DMS114 treated with DMSO at 0.1 percent for 48 hours (cell line): ENCODE results near the gene TSPAN32.
"Not testable (repeated sequence)": the region's sequence is repeated elsewhere in the genome, so short reads cannot be mapped to it uniquely, and the experiment has no call there.

Experiments used
- DNase-seq: peaks from one replicate; lab custom pipeline; 2025; ENCODE audit not compliant: unreplicated experiment; lab: John Stamatoyannopoulos, UW

TSPAN32 gene

GRCh38 chr11:2332569-2332968 lies 30.8 kb downstream of the TSPAN32 start:
- not testable (repeated sequence) for DNase-seq

GRCh38 chr11:2333486-2334205 lies 31.8 kb downstream of the TSPAN32 start:
- not testable (repeated sequence) for DNase-seq

GRCh38 chr11:2335286-2335685 lies 33.5 kb downstream of the TSPAN32 start:
- DNase-seq = not testable (repeated sequence)

- DNase-seq = not testable (repeated sequence)
Measured at GRCh38 chr11:2338760-2339159, 36.9 kb downstream of the TSPAN32 start.

GRCh38 chr11:2342557-2342956 lies 40.7 kb downstream of the TSPAN32 start:
- DNase-seq = no peak

- no peak for DNase-seq
Measured at GRCh38 chr11:2342981-2343380, 41.2 kb downstream of the TSPAN32 start.

GRCh38 chr11:2343502-2343901 lies 41.7 kb downstream of the TSPAN32 start:
- DNase-seq = no peak

GRCh38 chr11:2345050-2345449 lies 43.2 kb downstream of the TSPAN32 start:
- no peak for DNase-seq

GRCh38 chr11:2346014-2346413 lies 44.2 kb downstream of the TSPAN32 start:
- DNase-seq = no peak

GRCh38 chr11:2346586-2347307 lies 44.9 kb downstream of the TSPAN32 start:
- DNase-seq = no peak

GRCh38 chr11:2347308-2347830 lies 45.6 kb downstream of the TSPAN32 start:
- no peak for DNase-seq

- DNase-seq = no peak
Measured at GRCh38 chr11:2348986-2349385, 47.2 kb downstream of the TSPAN32 start.

GRCh38 chr11:2351701-2352100 lies 49.9 kb downstream of the TSPAN32 start:
- no peak for DNase-seq

- no peak for DNase-seq
Measured at GRCh38 chr11:2352420-2352819, 50.6 kb downstream of the TSPAN32 start.

- no peak for DNase-seq
Measured at GRCh38 chr11:2355000-2355644, 53.3 kb downstream of the TSPAN32 start.

- DNase-seq = no peak
Measured at GRCh38 chr11:2357246-2357645, 55.4 kb downstream of the TSPAN32 start.

- not testable (repeated sequence) for DNase-seq
Measured at GRCh38 chr11:2357651-2358050, 55.8 kb downstream of the TSPAN32 start.

- DNase-seq = no peak
Measured at GRCh38 chr11:2358754-2359442, 57.1 kb downstream of the TSPAN32 start.

- no peak for DNase-seq
Measured at GRCh38 chr11:2359557-2359956, 57.7 kb downstream of the TSPAN32 start.

- no peak for DNase-seq
Measured at GRCh38 chr11:2360081-2360642, 58.3 kb downstream of the TSPAN32 start.

GRCh38 chr11:2361565-2361964 lies 59.8 kb downstream of the TSPAN32 start:
- DNase-seq = no peak
